GM18508 (cell line): ENCODE data around the gene RPP38.

Experiments used
- ATAC-seq: cut with Tn5 transposase; IDR thresholded peaks from one replicate; pipeline ENCODE4 v1.9.1; 2021; ENCODE audit warnings: moderate number of reproducible peaks; ENCODE audit not compliant: insufficient read depth, unreplicated experiment

Gene RPP38

DNA sequence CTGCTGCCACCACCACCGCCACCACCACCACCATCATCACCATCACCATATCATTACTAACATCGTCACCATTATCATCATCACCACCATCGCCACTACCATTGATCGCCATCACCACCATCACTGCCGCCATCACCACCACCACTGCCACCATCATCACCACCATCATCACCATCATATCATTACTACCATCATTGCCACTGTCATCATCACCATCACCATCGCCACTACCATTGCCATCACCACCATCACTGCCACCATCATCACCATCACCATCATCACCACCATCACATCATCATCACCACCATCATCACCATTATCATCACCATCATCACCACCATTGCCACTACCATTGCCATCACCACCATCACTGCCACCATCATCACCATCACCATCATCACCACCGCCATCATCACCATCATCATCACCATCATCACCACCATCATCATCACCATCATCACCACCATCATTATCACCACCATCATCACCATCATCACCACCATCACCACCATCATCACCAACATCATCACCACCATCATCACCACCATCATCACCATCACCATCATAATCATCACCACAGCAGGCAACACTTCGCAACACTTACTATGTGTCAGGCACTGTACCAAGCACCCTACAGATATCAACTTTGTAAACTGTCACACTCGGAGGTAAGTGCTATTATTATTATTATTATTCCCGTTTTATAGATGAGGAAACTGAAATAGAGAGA lies 52.1 kb downstream of the RPP38 start:
- ATAC-seq: no peak

DNA sequence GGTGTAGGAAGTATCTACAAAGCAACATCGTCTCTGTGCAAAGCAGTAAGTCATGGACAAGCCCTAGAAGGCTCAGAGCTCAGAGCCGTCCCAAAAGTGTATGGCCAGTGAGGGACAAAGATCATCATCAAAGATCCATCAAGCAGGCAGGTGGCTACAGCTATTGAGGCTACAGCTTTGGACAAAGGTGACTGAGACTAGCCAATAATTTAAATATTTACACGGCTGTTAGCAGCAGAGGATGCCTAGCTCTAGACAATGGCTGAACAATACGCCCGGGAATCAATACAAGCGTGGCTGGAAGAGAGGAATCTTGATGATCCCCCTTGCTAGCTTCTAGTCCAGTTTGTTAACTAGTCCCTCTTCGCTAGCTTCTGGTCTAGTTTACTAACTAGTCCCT lies 53.4 kb downstream of the RPP38 start:
- no peak for ATAC-seq

DNA sequence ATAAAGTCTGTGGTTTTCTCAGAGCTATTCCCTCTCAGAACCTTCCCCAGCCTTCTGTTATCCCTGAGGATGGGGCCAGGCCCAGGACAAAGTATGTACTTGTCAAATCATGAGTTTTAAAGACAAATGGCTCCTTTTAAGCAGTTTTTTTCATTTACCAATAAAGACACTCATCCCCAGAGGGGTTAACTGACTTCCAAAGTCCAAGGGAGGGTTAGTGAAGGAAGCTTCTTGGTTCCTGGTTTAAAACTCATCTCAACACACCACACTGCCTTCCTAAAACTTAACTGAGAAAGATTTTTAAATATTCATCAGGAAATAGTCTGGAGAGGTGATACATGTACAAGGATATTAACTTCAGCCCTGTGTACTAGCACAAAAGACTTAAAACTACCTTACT lies 55.4 kb downstream of the RPP38 start:
- ATAC-seq: no peak
